HepG2 (cell line): Measurements from ENCODE around the gene COQ8A. TPM values are rescaled to one million over a fixed set of nuclear protein-coding genes. Genes with fewer than 3 reads are reported as not detected.
A peak's percentile ranks its signal among the peaks of the same experiment; 100 is the strongest.

Experiments
- ATAC-seq: fragments of 200-7000 bp; cut with Tn5 transposase; 3 replicates; pipeline ENCODE4 v1.9.1; 2020; ENCODE audit warnings: mild to moderate bottlenecking, moderate library complexity
- BruUV-seq: library from RNA; stranded (reverse); fragments of 400-500 nt; replicated peaks from 2 replicates; lab custom pipeline; 2021; lab: Mats Ljungman, UMichigan
- CTCF ChIA-PET: fragments of 300-600 bp; formaldehyde crosslinking; extraction: SDS; loops from one replicate; lab custom pipeline; 2021; ENCODE audit warnings: low total read pairs, inconsistent platforms, low intra/inter-chr PET ratio; lab: Yijun Ruan, JAX
- POLR2A ChIA-PET: fragments of 350-600 bp; sonication (Branson Sonifier 250); formaldehyde crosslinking; loops from one replicate; lab custom pipeline; 2020; ENCODE audit warnings: antibody characterized with exemption, inconsistent platforms; lab: Yijun Ruan, JAX
- DNase-seq: peaks from one replicate; pipeline ENCODE4 v3.0.0-alpha.2; 2015; ENCODE audit warnings: low spot score
- FAIRE-seq: peaks from 3 replicates; lab custom pipeline; 2011; peaks lifted over from hg19 to GRCh38; lab: Jason Lieb, UNC
- H2AFZ ChIP-seq: one replicate; pipeline ENCODE4 v1.6.1; 2011; ENCODE audit warnings: low read length, inconsistent platforms
- H3K27ac ChIP-seq: fragments of 300-600 bp; 3 replicates; pipeline ENCODE4 v1.8.0; 2011; ENCODE audit warnings: mixed run types, mild to moderate bottlenecking, mixed read lengths, low read length, inconsistent platforms; ENCODE audit not compliant: insufficient read depth; ENCODE audit errors: extremely low read length
- H3K27me3 ChIP-seq, 2 experiments: fragments of 200-600 bp in 1 of 2; 2 replicates in 1 of 2; 3 replicates in 1 of 2; pipeline versions ENCODE4 v1.6.0 to v1.8.0; 2011; ENCODE audit warnings: low read length in 2 of 2, mild to moderate bottlenecking in 2 of 2, moderate library complexity in 2 of 2, inconsistent platforms in 1 of 2; ENCODE audit not compliant: insufficient read depth in 2 of 2, control insufficient read depth in 1 of 2
- H3K36me3 ChIP-seq, 2 experiments: fragments of 200-600 bp in 1 of 2; replicated peaks in 1 of 2; 2 replicates in 1 of 2; 3 replicates in 1 of 2; pipeline versions ENCODE4 v1.5.1 to v1.8.0; 2011; ENCODE audit warnings: low read length in 2 of 2, inconsistent platforms in 1 of 2; ENCODE audit not compliant: insufficient read depth in 2 of 2, control insufficient read depth in 1 of 2
- H3K4me1 ChIP-seq: 2 replicates; pipeline ENCODE4 v1.5.1; 2012; ENCODE audit warnings: low read length, inconsistent platforms; ENCODE audit not compliant: insufficient read depth
- H3K4me2 ChIP-seq: 2 replicates; pipeline ENCODE4 v1.6.0; 2011; ENCODE audit warnings: low read depth, low read length, inconsistent platforms
- H3K4me3 ChIP-seq, 3 experiments: fragments of 200-600 bp in 1 of 3; sonication (generic), shearing (Covaris generic) in 1 of 3; replicated peaks in 1 of 3; 2 replicates each; pipeline ENCODE4 v1.5.1; 2011 to 2016; ENCODE audit warnings: low read length in 3 of 3, inconsistent platforms in 2 of 3, low read depth in 2 of 3, mild to moderate bottlenecking in 2 of 3, control low read depth in 1 of 3, mixed read lengths in 1 of 3; ENCODE audit not compliant: insufficient read depth in 1 of 3
- H3K79me2 ChIP-seq: one replicate; pipeline ENCODE4 v1.6.1; 2011; ENCODE audit warnings: low read length, inconsistent platforms; ENCODE audit not compliant: insufficient read depth
- H3K9ac ChIP-seq: 2 replicates; pipeline ENCODE4 v1.6.0; 2011; ENCODE audit warnings: mild to moderate bottlenecking, low read depth, low read length, inconsistent platforms; ENCODE audit not compliant: insufficient read depth
- H3K9me3 ChIP-seq: 2 replicates; pipeline ENCODE4 v1.5.1; 2012; ENCODE audit warnings: mild to moderate bottlenecking, low read length
- H4K20me1 ChIP-seq: 2 replicates; pipeline ENCODE4 v1.6.0; 2011; ENCODE audit warnings: inconsistent platforms, mild to moderate bottlenecking, low read length, moderate library complexity; ENCODE audit not compliant: insufficient read depth
- AKAP8 ChIP-seq: sonication (generic); formaldehyde crosslinking; IDR thresholded peaks from 2 replicates; pipeline ENCODE4 v1.5.1; 2020; ENCODE audit warnings: mild to moderate bottlenecking, missing genetic modification reagents
- ARNT2 ChIP-seq: sonication (generic); formaldehyde crosslinking; IDR thresholded peaks from 2 replicates; pipeline ENCODE4 v1.8.0; 2022; ENCODE audit warnings: mild to moderate bottlenecking, low read depth, missing genetic modification reagents, moderate library complexity
- CBX2 ChIP-seq, 2 experiments: fragments of 200-600 bp in 1 of 2; sonication (generic); formaldehyde crosslinking in 1 of 2; IDR thresholded peaks; 2 replicates each; pipeline versions ENCODE4 v1.7.0 to v1.8.1; 2018 to 2022; ENCODE audit warnings: low read depth in 2 of 2, low read length in 1 of 2, mild to moderate bottlenecking in 1 of 2, missing genetic modification reagents in 1 of 2
- GRHL1 ChIP-seq: sonication (generic); formaldehyde crosslinking; conservative IDR thresholded peaks from 2 replicates; pipeline ENCODE4 v1.8.0; 2022; ENCODE audit warnings: missing genetic modification reagents
- KAT2B ChIP-seq: fragments of 150-350 bp; IDR thresholded peaks from 2 replicates; pipeline ENCODE4 v1.6.1; 2014; ENCODE audit warnings: low read depth, low read length, borderline replicate concordance
- KDM1A ChIP-seq: IDR thresholded peaks from 2 replicates; pipeline ENCODE4 v1.6.1; 2016; ENCODE audit warnings: missing compliant biosample characterization
- PBX2 ChIP-seq: IDR thresholded peaks from 2 replicates; pipeline ENCODE4 v1.6.1; 2016; ENCODE audit warnings: control low read depth
- RFX5 ChIP-seq: IDR thresholded peaks from 2 replicates; pipeline ENCODE4 v1.6.1; 2011; ENCODE audit warnings: low read depth, low read length, improper control_type of control experiment
- RNF219 ChIP-seq: sonication (generic); formaldehyde crosslinking; IDR thresholded peaks from 2 replicates; pipeline ENCODE4 v1.5.0; 2020; ENCODE audit warnings: mild to moderate bottlenecking, missing genetic modification reagents
- SOX5 ChIP-seq: IDR thresholded peaks from 2 replicates; pipeline ENCODE4 v1.6.1; 2016; ENCODE audit warnings: borderline replicate concordance
- TGIF2 ChIP-seq: IDR thresholded peaks from 2 replicates; pipeline ENCODE4 v1.6.1; 2016; ENCODE audit warnings: control low read depth, missing compliant biosample characterization
- ZFP36L1 ChIP-seq: sonication (generic); formaldehyde crosslinking; IDR thresholded peaks from 2 replicates; pipeline ENCODE4 v1.8.0; 2022; ENCODE audit warnings: mild to moderate bottlenecking, missing genetic modification reagents, moderate library complexity
- ZNF224 ChIP-seq: sonication (generic); formaldehyde crosslinking; IDR thresholded peaks from 2 replicates; pipeline ENCODE4 v1.5.0; 2020; ENCODE audit warnings: mild to moderate bottlenecking, missing genetic modification reagents
- ZNF275 ChIP-seq: sonication (generic); formaldehyde crosslinking; IDR thresholded peaks from 2 replicates; pipeline ENCODE4 v1.8.0; 2022; ENCODE audit warnings: missing genetic modification reagents, mild to moderate bottlenecking, inconsistent platforms, borderline replicate concordance
- ZNF280B ChIP-seq: sonication (generic); formaldehyde crosslinking; IDR thresholded peaks from 2 replicates; pipeline ENCODE4 v1.5.0; 2020; ENCODE audit warnings: missing genetic modification reagents, mild to moderate bottlenecking, borderline replicate concordance
- ZNF530 ChIP-seq: sonication (generic); formaldehyde crosslinking; IDR thresholded peaks from 2 replicates; pipeline ENCODE4 v1.5.0; 2020; ENCODE audit warnings: low read depth, mild to moderate bottlenecking, missing genetic modification reagents
- ZNF766 ChIP-seq: sonication (generic); formaldehyde crosslinking; IDR thresholded peaks from 2 replicates; pipeline ENCODE4 v1.5.0; 2020; ENCODE audit warnings: missing genetic modification reagents, borderline replicate concordance
- WGBS: methylation state at CpG from one replicate; pipeline ENCODE4 v1.1.6; 2017; ENCODE audit warnings: low lambda C conversion rate; 5-methylcytosine and 5-hydroxymethylcytosine counted together
- in situ Hi-C: cut with HindIII; loops from 2 replicates; pipeline ENCODE4 v1.10.0; 2017; ENCODE audit warnings: low pct_unique_long_range_greater_than_20kb; ENCODE audit not compliant: extremely low pct_ligation_motif_present
- intact Hi-C: fragments of 100-400 bp; cut with micrococcal nuclease; formaldehyde crosslinking; loops from one replicate; pipeline ENCODE4 v1.10.0; 2022; ENCODE audit not compliant: unreplicated experiment
- polyA plus RNA-seq, 8 experiments: library from polyadenylated mRNA; depleted of rRNA in 3 of 8; stranded (reverse) in 7 of 8; unstranded in 1 of 8; fragments of >200 nt; fragmentation: Illumina TruSeq in 4 of 8; extraction: Trizol in 4 of 8; gene quantifications; 2 replicates each; pipeline versions ENCODE4 v1.2.1 to v1.2.3, GENCODE V29; 2011 to 2016; ENCODE audit warnings: low read depth in 4 of 8, missing spikeins in 1 of 8, mixed read lengths in 1 of 8; ENCODE audit not compliant: insufficient read depth in 1 of 8
- total RNA-seq, 5 experiments: library from RNA; depleted of rRNA; stranded (reverse); fragments of >200 nt; fragmentation: Illumina TruSeq; extraction: Trizol; gene quantifications; 2 replicates each; pipeline ENCODE4 v1.2.3, GENCODE V29; 2016; ENCODE audit warnings: low read depth in 1 of 5

Gene COQ8A
- total and polyA plus RNA-seq, 2 of the 13 experiments (the other 11 are each of a cell fraction or from before 2014, with no cell fraction given): 60.4 to 88.7 TPM

GRCh38 chr1:226950871-226951270, 10.8 kb downstream of the COQ8A start:
- intact Hi-C loops (no loop called here), in situ Hi-C loops (no loop called here)
- ATAC-seq (peak; percentile 21; the same call in 1 of the 3 replicates), FAIRE-seq (no peak), DNase-seq (no peak)
- Histone ChIP-seq H3K27ac (no peak overlapping the region), H3K9me3 (no peaks in the 10 kb centered on the region), H3K9ac (no peak overlapping the region), H3K27me3 (no peaks in the 10 kb centered on the region), H3K4me1 (peaks cover 39% of the 10 kb centered on the region), H3K4me3 (no peak overlapping the region), H3K79me2 (peaks cover 97% of the 10 kb centered on the region), H4K20me1 (peaks cover 50% of the 10 kb centered on the region), H2AFZ (no peak overlapping the region), H3K36me3 (peaks cover 3 to 31% of the 10 kb centered on the region in 2 experiments; a peak in 4 of 5 replicates), H3K4me2 (no peak overlapping the region)
- no TSS peak for BruUV-seq
- 88% methylated on average over 4 of the region's 6 CpGs for WGBS
- ChIA-PET POLR2A (interaction anchor here (0.8 kb wide), 1 partner anchor 11 kb away, joined by 4 read pairs; the partner anchor contains the start of gene COQ8A), CTCF (no interaction called here)
- TF ChIP-seq KAT2B (no peak), ZNF530 (no peak), ZNF224 (CRISPR knock-in tag) (no peak), CBX2 (IDR thresholded peaks at IDR 0.05; ENCODE audit: low read depth, low read length) (no peak), CBX2 (CRISPR knock-in tag; IDR thresholded peaks at IDR 0.05; ENCODE audit: low read depth) (no peak), AKAP8 (CRISPR knock-in tag) (no peak), RFX5 (no peak), GRHL1 (CRISPR knock-in tag) (no peak), ZNF766 (CRISPR knock-in tag) (no peak), PBX2 (CRISPR knock-in tag) (no peak), ZNF275 (CRISPR knock-in tag) (no peak), KDM1A (CRISPR knock-in tag) (no peak), TGIF2 (CRISPR knock-in tag) (no peak), RNF219 (CRISPR knock-in tag) (no peak), ZFP36L1 (CRISPR knock-in tag) (no peak), ZNF280B (CRISPR knock-in tag) (no peak), ARNT2 (CRISPR knock-in tag) (no peak), SOX5 (no peak)
